IPS-18a (cell line): ENCODE data around the gene PSTPIP1.

Source experiments
- H3K27ac ChIP-seq: one replicate; pipeline ENCODE4 v1.5.1; 2013; ENCODE audit warnings: low read length
- H3K27me3 ChIP-seq: one replicate; pipeline ENCODE4 v1.6.1; 2013; ENCODE audit warnings: mild to moderate bottlenecking, low read length; ENCODE audit not compliant: control insufficient read depth, insufficient read depth
- H3K36me3 ChIP-seq: one replicate; pipeline ENCODE4 v1.6.1; 2013; ENCODE audit warnings: low read depth, low read length; ENCODE audit not compliant: control insufficient read depth
- H3K4me1 ChIP-seq: one replicate; pipeline ENCODE4 v1.6.1; 2013; ENCODE audit warnings: low read depth, low read length; ENCODE audit not compliant: control insufficient read depth
- H3K4me3 ChIP-seq: one replicate; pipeline ENCODE4 v1.5.1; 2013; ENCODE audit warnings: low read length
- H3K9ac ChIP-seq: one replicate; pipeline ENCODE4 v1.6.1; 2013; ENCODE audit warnings: mild to moderate bottlenecking, low read length, moderate library complexity
- H3K9me3 ChIP-seq: one replicate; pipeline ENCODE4 v1.6.1; 2013; ENCODE audit warnings: low read depth, low read length; ENCODE audit not compliant: control insufficient read depth

PSTPIP1 gene

GRCh38 chr15:77037388-77038209, 42.7 kb downstream of the PSTPIP1 start:
- Histone ChIP-seq H3K27ac (no peak overlapping the region), H3K36me3 (peaks cover 13% of the 10 kb centered on the region), H3K27me3 (no peaks in the 10 kb centered on the region), H3K4me3 (no peak overlapping the region), H3K4me1 (no peaks in the 10 kb centered on the region), H3K9me3 (no peaks in the 10 kb centered on the region), H3K9ac (no peak overlapping the region)

- H3K4me3 ChIP-seq: no peak overlapping the region
- H3K9ac ChIP-seq: no peak overlapping the region
- no peaks in the 10 kb centered on the region for H3K9me3 ChIP-seq
- no peaks in the 10 kb centered on the region for H3K4me1 ChIP-seq
- no peaks in the 10 kb centered on the region for H3K27me3 ChIP-seq
- no peak overlapping the region for H3K27ac ChIP-seq
- H3K36me3 ChIP-seq: peaks cover 15% of the 10 kb centered on the region
Measured at GRCh38 chr15:77038312-77039216, 43.6 kb downstream of the PSTPIP1 start.

- Histone ChIP-seq H3K4me1 (no peaks in the 10 kb centered on the region), H3K27me3 (no peaks in the 10 kb centered on the region), H3K27ac (no peak overlapping the region), H3K36me3 (peaks cover 16% of the 10 kb centered on the region), H3K9ac (no peak overlapping the region), H3K4me3 (no peak overlapping the region), H3K9me3 (no peaks in the 10 kb centered on the region)
Measured at GRCh38 chr15:77039217-77039533, 44.2 kb downstream of the PSTPIP1 start.

- Histone ChIP-seq H3K36me3 (peaks cover 21% of the 10 kb centered on the region), H3K9ac (no peak overlapping the region), H3K27me3 (no peaks in the 10 kb centered on the region), H3K4me3 (no peak overlapping the region), H3K27ac (no peak overlapping the region), H3K4me1 (no peaks in the 10 kb centered on the region), H3K9me3 (no peaks in the 10 kb centered on the region)
Measured at GRCh38 chr15:77039848-77040247, 44.9 kb downstream of the PSTPIP1 start.

- H3K9ac ChIP-seq: no peak overlapping the region
- H3K36me3 ChIP-seq: peaks cover 27% of the 10 kb centered on the region
- no peaks in the 10 kb centered on the region for H3K27me3 ChIP-seq
Measured at GRCh38 chr15:77040673-77041072, 45.7 kb downstream of the PSTPIP1 start.

GRCh38 chr15:77042245-77042919, 47.5 kb downstream of the PSTPIP1 start:
- H3K27me3 ChIP-seq: no peaks in the 10 kb centered on the region
- no peaks in the 10 kb centered on the region for H3K9me3 ChIP-seq
- no peak overlapping the region for H3K9ac ChIP-seq
- H3K4me3 ChIP-seq: no peak overlapping the region
- H3K36me3 ChIP-seq: peaks cover 41% of the 10 kb centered on the region
- H3K4me1 ChIP-seq: no peaks in the 10 kb centered on the region
- no peak overlapping the region for H3K27ac ChIP-seq

More at GRCh38 chr15:77040673-77041072, 45.7 kb downstream of the PSTPIP1 start:
- no peaks in the 10 kb centered on the region for H3K9me3 ChIP-seq
- H3K27ac ChIP-seq: no peak overlapping the region
- H3K4me1 ChIP-seq: no peaks in the 10 kb centered on the region
- no peak overlapping the region for H3K4me3 ChIP-seq

- H3K9ac ChIP-seq: no peak overlapping the region
- no peaks in the 10 kb centered on the region for H3K4me1 ChIP-seq
- H3K4me3 ChIP-seq: no peak overlapping the region
- H3K36me3 ChIP-seq: peaks cover 47% of the 10 kb centered on the region
- H3K9me3 ChIP-seq: no peaks in the 10 kb centered on the region
- no peaks in the 10 kb centered on the region for H3K27me3 ChIP-seq
- H3K27ac ChIP-seq: no peak overlapping the region
Measured at GRCh38 chr15:77042955-77043920, 48.3 kb downstream of the PSTPIP1 start.

- Histone ChIP-seq H3K4me3 (no peak overlapping the region), H3K36me3 (peaks cover 52% of the 10 kb centered on the region), H3K27me3 (no peaks in the 10 kb centered on the region), H3K9ac (no peak overlapping the region), H3K27ac (no peak overlapping the region), H3K4me1 (no peaks in the 10 kb centered on the region), H3K9me3 (no peaks in the 10 kb centered on the region)
Measured at GRCh38 chr15:77044228-77045042, 49.5 kb downstream of the PSTPIP1 start.

GRCh38 chr15:77045985-77046384, 51.1 kb downstream of the PSTPIP1 start:
- no peak overlapping the region for H3K27ac ChIP-seq
- H3K4me1 ChIP-seq: no peaks in the 10 kb centered on the region
- H3K9me3 ChIP-seq: no peaks in the 10 kb centered on the region
- H3K9ac ChIP-seq: no peak overlapping the region
- no peak overlapping the region for H3K4me3 ChIP-seq
- H3K27me3 ChIP-seq: no peaks in the 10 kb centered on the region
- H3K36me3 ChIP-seq: peaks cover 53% of the 10 kb centered on the region

- Histone ChIP-seq H3K27ac (no peak overlapping the region), H3K36me3 (peaks cover 53% of the 10 kb centered on the region), H3K9me3 (no peaks in the 10 kb centered on the region), H3K27me3 (no peaks in the 10 kb centered on the region), H3K4me1 (no peaks in the 10 kb centered on the region), H3K9ac (no peak overlapping the region), H3K4me3 (no peak overlapping the region)
Measured at GRCh38 chr15:77046704-77047412, 51.9 kb downstream of the PSTPIP1 start.
